H1 (cell line): ENCODE measurements around the gene ATP4A.

Experiments
- BACH1 ChIP-seq: IDR thresholded peaks from 2 replicates; pipeline ENCODE4 v1.6.1; 2012; ENCODE audit warnings: low read length, improper control_type of control experiment
- CEBPB ChIP-seq: IDR thresholded peaks from 2 replicates; pipeline ENCODE4 v1.6.1; 2012; ENCODE audit warnings: low read depth, low read length
- EGR1 ChIP-seq: IDR thresholded peaks from 2 replicates; pipeline ENCODE4 v1.6.1; 2011; ENCODE audit warnings: low read depth, low read length, borderline replicate concordance
- EP300 ChIP-seq, 2 experiments: IDR thresholded peaks; 1 replicate in 1 of 2; 2 replicates in 1 of 2; pipeline ENCODE4 v1.6.1; 2011 to 2012; ENCODE audit warnings: low read depth in 2 of 2, low read length in 2 of 2, mild to moderate bottlenecking in 2 of 2, borderline replicate concordance in 1 of 2, inconsistent platforms in 1 of 2, moderate library complexity in 1 of 2
- POLR2A ChIP-seq, 2 experiments: IDR thresholded peaks; 1 replicate in 1 of 2; 2 replicates in 1 of 2; pipeline ENCODE4 v1.6.1; 2011; ENCODE audit warnings: low read depth in 2 of 2, low read length in 2 of 2, mild to moderate bottlenecking in 2 of 2; ENCODE audit errors: control extremely low read depth in 1 of 2
- POLR2AphosphoS5 ChIP-seq: IDR thresholded peaks from 2 replicates; pipeline ENCODE4 v1.6.1; 2011; ENCODE audit warnings: low read depth, low read length
- RAD21 ChIP-seq, 2 experiments: IDR thresholded peaks in 1 of 2; conservative IDR thresholded peaks in 1 of 2; 2 replicates each; pipeline ENCODE4 v1.6.1; 2011; ENCODE audit warnings: low read depth in 2 of 2, low read length in 2 of 2, improper control_type of control experiment in 1 of 2, inconsistent platforms in 1 of 2, mild to moderate bottlenecking in 1 of 2, moderate library complexity in 1 of 2
- RFX5 ChIP-seq: IDR thresholded peaks from 2 replicates; pipeline ENCODE4 v1.6.1; 2011; ENCODE audit warnings: low read depth, low read length, improper control_type of control experiment, borderline replicate concordance
- SIN3A ChIP-seq, 2 experiments: IDR thresholded peaks in 1 of 2; conservative IDR thresholded peaks in 1 of 2; 2 replicates each; pipeline ENCODE4 v1.6.1; 2011 to 2012; ENCODE audit warnings: low read length in 2 of 2, improper control_type of control experiment in 1 of 2, low read depth in 1 of 2, mild to moderate bottlenecking in 1 of 2
- TCF12 ChIP-seq: IDR thresholded peaks from 2 replicates; pipeline ENCODE4 v1.6.1; 2011; ENCODE audit warnings: low read depth, mild to moderate bottlenecking, low read length
- ZNF274 ChIP-seq: IDR thresholded peaks from 2 replicates; pipeline ENCODE4 v1.7.0; 2012; ENCODE audit warnings: low read length, borderline replicate concordance; ENCODE audit errors: extremely low read depth
- TF ChIP-seq, protein P1 (sequence below), 3 experiments: IDR thresholded peaks; 1 replicate in 2 of 3; 2 replicates in 1 of 3; pipeline versions ENCODE4 v1.5.1 to v1.6.1; 2011; ENCODE audit warnings: low read length in 3 of 3, mild to moderate bottlenecking in 3 of 3, inconsistent platforms in 2 of 3, low read depth in 1 of 3, moderate library complexity in 1 of 3; ENCODE audit not compliant: insufficient read depth in 1 of 3; ENCODE audit errors: control extremely low read depth in 1 of 3

DNA sequence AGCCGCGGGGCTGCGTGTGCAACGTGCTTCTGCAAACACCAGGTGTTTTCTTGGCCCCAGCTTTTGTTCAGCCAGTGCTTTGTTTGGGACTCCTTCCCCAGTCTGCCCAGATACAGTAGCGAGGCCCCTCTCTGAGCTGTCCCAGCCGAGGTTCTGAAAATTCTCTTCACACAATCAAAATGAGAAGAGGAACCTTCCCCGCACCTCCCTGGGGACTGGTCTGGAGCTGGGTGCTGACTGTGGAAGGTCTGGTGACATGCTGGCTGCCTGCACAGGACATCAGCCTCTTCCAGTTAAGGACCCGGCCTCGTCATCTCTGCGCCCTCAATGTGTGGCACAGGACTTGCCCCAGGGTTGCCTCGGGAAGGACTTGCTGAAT lies 4.2 kb downstream of the ATP4A start:
- TF ChIP-seq RAD21 (IDR thresholded peaks at IDR 0.05 in 1 of 2, conservative IDR thresholded peaks at IDR 0.05 in 1 of 2; ENCODE audit: low read depth in 2 of 2, low read length in 2 of 2) (no peak), CEBPB (no peak), POLR2AphosphoS5 (no peak), POLR2A (IDR thresholded peaks at IDR 0.05; ENCODE audit: control extremely low read depth in 1 of 2, low read depth in 2 of 2, low read length in 2 of 2) (no peak), BACH1 (no peak), RFX5 (no peak), EP300 (IDR thresholded peaks at IDR 0.05; ENCODE audit: borderline replicate concordance in 1 of 2, low read depth in 2 of 2, low read length in 2 of 2) (no peak), ZNF274 (no peak), TCF12 (no peak), EGR1 (no peak), SIN3A (conservative IDR thresholded peaks at IDR 0.05 in 1 of 2, IDR thresholded peaks at IDR 0.05 in 1 of 2; ENCODE audit: low read depth in 1 of 2, low read length in 2 of 2) (no peak)
- TF ChIP-seq, protein P1, sequence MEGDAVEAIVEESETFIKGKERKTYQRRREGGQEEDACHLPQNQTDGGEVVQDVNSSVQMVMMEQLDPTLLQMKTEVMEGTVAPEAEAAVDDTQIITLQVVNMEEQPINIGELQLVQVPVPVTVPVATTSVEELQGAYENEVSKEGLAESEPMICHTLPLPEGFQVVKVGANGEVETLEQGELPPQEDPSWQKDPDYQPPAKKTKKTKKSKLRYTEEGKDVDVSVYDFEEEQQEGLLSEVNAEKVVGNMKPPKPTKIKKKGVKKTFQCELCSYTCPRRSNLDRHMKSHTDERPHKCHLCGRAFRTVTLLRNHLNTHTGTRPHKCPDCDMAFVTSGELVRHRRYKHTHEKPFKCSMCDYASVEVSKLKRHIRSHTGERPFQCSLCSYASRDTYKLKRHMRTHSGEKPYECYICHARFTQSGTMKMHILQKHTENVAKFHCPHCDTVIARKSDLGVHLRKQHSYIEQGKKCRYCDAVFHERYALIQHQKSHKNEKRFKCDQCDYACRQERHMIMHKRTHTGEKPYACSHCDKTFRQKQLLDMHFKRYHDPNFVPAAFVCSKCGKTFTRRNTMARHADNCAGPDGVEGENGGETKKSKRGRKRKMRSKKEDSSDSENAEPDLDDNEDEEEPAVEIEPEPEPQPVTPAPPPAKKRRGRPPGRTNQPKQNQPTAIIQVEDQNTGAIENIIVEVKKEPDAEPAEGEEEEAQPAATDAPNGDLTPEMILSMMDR (IDR thresholded peaks at IDR 0.05; ENCODE audit: control extremely low read depth in 1 of 3, insufficient read depth in 1 of 3, low read depth in 1 of 3, low read length in 3 of 3): no peak
